B cell (primary cell): ENCODE results near the gene ZFAND4. TPM values are rescaled to one million over a fixed set of nuclear protein-coding genes. Genes with fewer than 3 reads are reported as not detected.

Experiments
- ATAC-seq: fragments of 200-7000 bp; cut with Tn5 transposase; one replicate; pipeline ENCODE4 v1.10.0; 2021; ENCODE audit warnings: low read depth, mild to moderate bottlenecking, moderate number of reproducible peaks, moderate library complexity
- CTCF ChIA-PET: fragments of 350-600 bp; sonication (Branson Sonifier 250); formaldehyde crosslinking; loops from one replicate; lab custom pipeline; 2021; ENCODE audit warnings: antibody characterized with exemption, inconsistent platforms; lab: Charles Lee
- POLR2A ChIA-PET: fragments of 350-600 bp; sonication (Branson Sonifier 250); formaldehyde crosslinking; loops from one replicate; lab custom pipeline; 2021; ENCODE audit warnings: antibody characterized with exemption; lab: Charles Lee
- DNase-seq: peaks from one replicate; pipeline ENCODE4 v3.0.0; 2013
- H2AFZ ChIP-seq: 2 replicates; pipeline ENCODE4 v1.6.1; 2012; ENCODE audit warnings: mild to moderate bottlenecking, low read depth, low read length; ENCODE audit not compliant: insufficient read depth, poor library complexity, severe bottlenecking
- H3K27ac ChIP-seq, 2 donors: 1 replicate in 1 of 2; 2 replicates in 1 of 2; pipeline ENCODE4 v1.5.1; 2012 to 2013; ENCODE audit warnings: low read length in 2 of 2, mild to moderate bottlenecking in 2 of 2, moderate library complexity in 1 of 2
- H3K27me3 ChIP-seq, 4 experiments: fragments of 200-600 bp in 1 of 4; sonication (generic) in 1 of 4; replicated peaks in 1 of 4; 1 replicate in 2 of 4; 2 replicates in 2 of 4; pipeline versions ENCODE4 v1.6.1 to v1.7.0; 2013 to 2016; ENCODE audit warnings: low read length in 3 of 4, mild to moderate bottlenecking in 2 of 4, mixed read lengths in 1 of 4, moderate library complexity in 1 of 4; ENCODE audit not compliant: insufficient read depth in 4 of 4, control insufficient read depth in 3 of 4; ENCODE audit errors: control extremely low read depth in 1 of 4
- H3K36me3 ChIP-seq, 2 experiments: replicated peaks in 1 of 2; 1 replicate in 1 of 2; 2 replicates in 1 of 2; pipeline versions ENCODE4 v1.6.1 to v1.7.1; 2013; ENCODE audit warnings: low read length in 1 of 2; ENCODE audit not compliant: insufficient read depth in 2 of 2, control insufficient read depth in 1 of 2; ENCODE audit errors: control extremely low read depth in 1 of 2, extremely low read depth in 1 of 2
- H3K4me1 ChIP-seq, 2 donors: fragments of 200-600 bp in 1 of 2; sonication (generic) in 1 of 2; 1 replicate in 1 of 2; 2 replicates in 1 of 2; pipeline versions ENCODE4 v1.5.1 to v1.6.1; 2013 to 2017; ENCODE audit warnings: low read length in 2 of 2; ENCODE audit not compliant: control insufficient read depth in 2 of 2, insufficient read depth in 2 of 2
- H3K4me2 ChIP-seq: replicated peaks from 2 replicates; pipeline ENCODE3; 2012; ENCODE audit warnings: mild to moderate bottlenecking, low read depth, low read length; ENCODE audit not compliant: poor library complexity, severe bottlenecking
- H3K4me3 ChIP-seq, 5 experiments: fragments of 200-600 bp in 1 of 5; sonication (generic) in 1 of 5; 1 replicate in 3 of 5; 2 replicates in 2 of 5; pipeline versions ENCODE4 v1.5.1 to v1.7.0; 2011 to 2016; ENCODE audit warnings: low read length in 4 of 5, mild to moderate bottlenecking in 4 of 5, low read depth in 2 of 5, control low read depth in 1 of 5, moderate library complexity in 1 of 5; ENCODE audit not compliant: insufficient read depth in 1 of 5; ENCODE audit errors: control extremely low read depth in 1 of 5, extremely low read depth in 1 of 5
- H3K79me2 ChIP-seq: fragments of 200-600 bp; sonication (generic); one replicate; pipeline ENCODE4 v1.6.0; 2016; ENCODE audit warnings: low read length; ENCODE audit not compliant: control insufficient read depth, insufficient read depth
- H3K9ac ChIP-seq: fragments of 200-600 bp; sonication (generic); 2 replicates; pipeline ENCODE4 v1.6.1; 2017; ENCODE audit warnings: mild to moderate bottlenecking, low read length, moderate library complexity
- H3K9me3 ChIP-seq, 3 donors: one replicate each; pipeline versions ENCODE4 v1.6.1 to v1.7.1; 2013; ENCODE audit warnings: low read length in 2 of 3; ENCODE audit not compliant: control insufficient read depth in 2 of 3, insufficient read depth in 1 of 3; ENCODE audit errors: control extremely low read depth in 1 of 3
- H4K20me1 ChIP-seq: 2 replicates; pipeline ENCODE4 v1.6.0; 2012; ENCODE audit warnings: mild to moderate bottlenecking, low read length; ENCODE audit not compliant: insufficient read depth, control insufficient read depth, poor library complexity, severe bottlenecking
- H3K27ac Mint-ChIP-seq: one replicate; pipeline ENCODE4 v1.8.0; 2021; ENCODE audit warnings: mixed read lengths
- H3K27me3 Mint-ChIP-seq: one replicate; pipeline ENCODE4 v1.8.0; 2021; ENCODE audit warnings: mixed read lengths
- H3K4me1 Mint-ChIP-seq: one replicate; pipeline ENCODE4 v1.8.0; 2021; ENCODE audit warnings: mixed read lengths
- H3K4me3 Mint-ChIP-seq: one replicate; pipeline ENCODE4 v1.8.0; 2021; ENCODE audit warnings: mixed read lengths
- H3K9me3 Mint-ChIP-seq: one replicate; pipeline ENCODE4 v1.8.0; 2022; ENCODE audit warnings: mixed read lengths; ENCODE audit not compliant: insufficient read depth
- EZH2 ChIP-seq: IDR thresholded peaks from 2 replicates; pipeline ENCODE4 v1.6.1; 2012; ENCODE audit warnings: borderline replicate concordance, low read depth, mild to moderate bottlenecking, moderate library complexity, low read length; ENCODE audit not compliant: insufficient read depth, poor library complexity, severe bottlenecking
- WGBS: methylation state at CpG from one replicate; pipeline ENCODE4 v1.1.5; 2013; ENCODE audit warnings: missing lambda C conversion rate; ENCODE audit not compliant: insufficient coverage; 5-methylcytosine and 5-hydroxymethylcytosine counted together
- intact Hi-C: fragments of 100-400 bp; cut with micrococcal nuclease; formaldehyde crosslinking; loops from one replicate; pipeline ENCODE4 v1.10.0; 2022
- polyA plus RNA-seq: library from polyadenylated mRNA; depleted of rRNA; stranded (reverse); fragments of >200 nt; gene quantifications from 2 replicates; pipeline ENCODE4 v1.2.3, GENCODE V29; 2012
- total RNA-seq, 2 donors: library from RNA; stranded (reverse); fragments of 120-200 nt in 1 of 2; gene quantifications; 1 replicate in 1 of 2; 2 replicates in 1 of 2; pipeline versions ENCODE4 v1.2.3 to v1.2.4, GENCODE V29; 2013 to 2022
- TF ChIP-seq, protein P1 (sequence below): fragments of 200-600 bp; IDR thresholded peaks from one replicate; pipeline ENCODE4 v1.8.0; 2022; ENCODE audit warnings: antibody characterized with exemption, mild to moderate bottlenecking

Gene ZFAND4
- total and polyA plus RNA-seq, 2 donors (not counting 1 experiment from before 2014, with no cell fraction given), result 7.9 to 23.4 TPM

DNA sequence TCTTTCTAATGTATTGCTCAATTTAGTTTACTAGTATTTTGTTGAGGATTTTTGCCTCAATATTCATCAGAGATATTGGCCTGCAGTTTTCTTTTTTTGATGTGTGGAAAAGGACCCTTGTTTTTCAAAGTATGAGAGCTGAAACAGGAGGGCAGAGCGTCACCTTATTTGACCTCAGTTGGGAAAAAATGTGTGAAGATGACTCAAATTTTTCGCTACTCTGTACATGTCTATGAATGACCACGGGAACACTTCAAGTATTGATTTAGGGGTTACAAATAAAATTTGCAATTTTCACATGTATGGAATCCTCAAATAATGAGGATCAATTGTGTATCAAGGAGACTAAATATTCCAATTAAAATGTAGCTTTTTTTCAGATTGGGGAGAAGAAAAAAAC, 103.1 kb downstream of the ZFAND4 start:
- CTCF ChIA-PET, result interaction anchor here (0.7 kb wide), 1 partner anchor 52 kb away, joined by 6 read pairs; no protein-coding TSS in a partner anchor
- no peaks in the 10 kb centered on the region for H3K4me1 ChIP-seq
- no peak overlapping the region for H2AFZ ChIP-seq
- no peak for DNase-seq
- no peak overlapping the region for H3K27ac Mint-ChIP-seq
- no peak overlapping the region for H3K4me3 Mint-ChIP-seq
- no peaks in the 10 kb centered on the region for H3K27me3 Mint-ChIP-seq
- peaks cover 30% of the 10 kb centered on the region for H3K4me1 Mint-ChIP-seq
- no peak overlapping the region for H3K4me3 ChIP-seq
- intact Hi-C loops, result no loop called here
- peaks cover 0 to 2% (median 0%) of the 10 kb centered on the region in 3 donors for H3K9me3 ChIP-seq
- H3K27me3 ChIP-seq, result no peaks in the 10 kb centered on the region
- TF ChIP-seq, protein P1, sequence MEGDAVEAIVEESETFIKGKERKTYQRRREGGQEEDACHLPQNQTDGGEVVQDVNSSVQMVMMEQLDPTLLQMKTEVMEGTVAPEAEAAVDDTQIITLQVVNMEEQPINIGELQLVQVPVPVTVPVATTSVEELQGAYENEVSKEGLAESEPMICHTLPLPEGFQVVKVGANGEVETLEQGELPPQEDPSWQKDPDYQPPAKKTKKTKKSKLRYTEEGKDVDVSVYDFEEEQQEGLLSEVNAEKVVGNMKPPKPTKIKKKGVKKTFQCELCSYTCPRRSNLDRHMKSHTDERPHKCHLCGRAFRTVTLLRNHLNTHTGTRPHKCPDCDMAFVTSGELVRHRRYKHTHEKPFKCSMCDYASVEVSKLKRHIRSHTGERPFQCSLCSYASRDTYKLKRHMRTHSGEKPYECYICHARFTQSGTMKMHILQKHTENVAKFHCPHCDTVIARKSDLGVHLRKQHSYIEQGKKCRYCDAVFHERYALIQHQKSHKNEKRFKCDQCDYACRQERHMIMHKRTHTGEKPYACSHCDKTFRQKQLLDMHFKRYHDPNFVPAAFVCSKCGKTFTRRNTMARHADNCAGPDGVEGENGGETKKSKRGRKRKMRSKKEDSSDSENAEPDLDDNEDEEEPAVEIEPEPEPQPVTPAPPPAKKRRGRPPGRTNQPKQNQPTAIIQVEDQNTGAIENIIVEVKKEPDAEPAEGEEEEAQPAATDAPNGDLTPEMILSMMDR, result no peak
- TF ChIP-seq EZH2, result no peak
- POLR2A ChIA-PET, result no interaction called here
- ATAC-seq, result no peak
- no CpG with 5 or more reads among the region's 3 CpGs for WGBS
- H3K79me2 ChIP-seq, result peaks cover 56% of the 10 kb centered on the region
- H3K4me2 ChIP-seq, result no peak overlapping the region
- H3K36me3 ChIP-seq, result no peaks in the 10 kb centered on the region
- H3K27ac ChIP-seq, result no peak overlapping the region
- no peak overlapping the region for H3K9ac ChIP-seq
- no peaks in the 10 kb centered on the region for H3K9me3 Mint-ChIP-seq
- H4K20me1 ChIP-seq, result peaks cover 37% of the 10 kb centered on the region

DNA sequence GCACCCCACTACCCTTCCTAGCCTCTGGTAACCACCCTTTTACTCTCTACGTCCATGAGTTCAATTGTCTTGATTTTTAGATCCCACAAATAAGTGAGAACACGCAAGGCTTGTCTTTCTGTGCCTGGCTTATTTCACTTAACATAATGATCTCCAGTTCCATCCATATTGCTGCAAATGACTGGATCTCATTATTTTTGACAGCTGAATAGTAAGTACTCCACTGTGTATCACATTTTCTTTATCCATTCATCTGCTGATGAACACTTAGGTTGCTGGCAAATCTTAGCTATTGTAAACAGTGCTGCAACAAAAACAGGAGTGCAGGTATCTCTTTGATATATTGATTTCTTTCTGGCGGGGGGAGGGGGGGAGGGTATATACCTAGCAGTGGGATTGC, 106.2 kb downstream of the ZFAND4 start:
- Histone ChIP-seq H3K36me3 (no peaks in the 10 kb centered on the region), H3K4me1 (no peaks in the 10 kb centered on the region), H3K9ac (no peak overlapping the region), H3K4me3 (no peak overlapping the region), H3K9me3 (peaks cover 0 to 2% (median 0%) of the 10 kb centered on the region in 3 donors), H3K79me2 (peaks cover 76% of the 10 kb centered on the region), H3K27me3 (no peaks in the 10 kb centered on the region), H2AFZ (no peak overlapping the region), H4K20me1 (peaks cover 35% of the 10 kb centered on the region), H3K27ac (no peak overlapping the region), H3K4me2 (no peak overlapping the region)
- ATAC-seq (no peak), DNase-seq (no peak)
- no peak for TF ChIP-seq EZH2
- TF ChIP-seq, protein P1, result no peak
- H3K27ac Mint-ChIP-seq, result no peak overlapping the region
- H3K4me1 Mint-ChIP-seq, result peaks cover 33% of the 10 kb centered on the region
- H3K27me3 Mint-ChIP-seq, result no peaks in the 10 kb centered on the region
- intact Hi-C loops, result no loop called here
- H3K4me3 Mint-ChIP-seq, result no peak overlapping the region
- ChIA-PET CTCF (no interaction called here), POLR2A (no interaction called here)
- no peaks in the 10 kb centered on the region for H3K9me3 Mint-ChIP-seq
- WGBS, result 100% methylated on average over 1 of the region's 3 CpGs

Other genes starting within 250 kb of the ZFAND4 start
- gene WASHC2C, start 54.5 kb upstream of the ZFAND4 start, total RNA-seq, result 75.7 and 83.3 TPM in 2 replicates
- gene WASHC2C, start 54.5 kb upstream of the ZFAND4 start, polyA plus RNA-seq, result 32.5 and 34.9 TPM in 2 replicates
- gene AGAP4, start 174.7 kb upstream of the ZFAND4 start, total RNA-seq, result 30.0 and 35.4 TPM in 2 replicates
- gene AGAP4, start 174.7 kb upstream of the ZFAND4 start, polyA plus RNA-seq, result 23.8 and 25.8 TPM in 2 replicates